K562 (cell line): Measurements from ENCODE around the gene YES1. TPM values are rescaled to one million over a fixed set of nuclear protein-coding genes. Genes with fewer than 3 reads are reported as not detected.

Source experiments
- ESRRA ChIP-seq: fragments of 450-650 bp; IDR thresholded peaks from 2 replicates; pipeline ENCODE4 v1.6.1; 2014; ENCODE audit warnings: low read depth, mild to moderate bottlenecking, moderate library complexity, borderline replicate concordance
- FOSL1 ChIP-seq: fragments of 200-800 bp; sonication (Bioruptor generic); conservative IDR thresholded peaks from 2 replicates; pipeline ENCODE4 v1.6.1; 2016; ENCODE audit warnings: missing genetic modification characterization, missing compliant biosample characterization
- L3MBTL2 ChIP-seq: fragments of 450-650 bp; IDR thresholded peaks from 2 replicates; pipeline ENCODE4 v1.6.1; 2016; ENCODE audit warnings: mild to moderate bottlenecking, moderate library complexity
- MAFK ChIP-seq: IDR thresholded peaks from 2 replicates; pipeline ENCODE4 v1.6.1; 2011; ENCODE audit warnings: low read length, improper control_type of control experiment
- NCOR1 ChIP-seq: fragments of 450-650 bp; IDR thresholded peaks from 2 replicates; pipeline ENCODE4 v1.6.1; 2016; ENCODE audit warnings: mild to moderate bottlenecking, moderate library complexity
- PHTF2 ChIP-seq: fragments of 250-450 bp; sonication (Bioruptor Pico); IDR thresholded peaks from 2 replicates; pipeline ENCODE4 v1.5.0; 2021; ENCODE audit warnings: mild to moderate bottlenecking
- POLR2AphosphoS5 ChIP-seq: IDR thresholded peaks from 2 replicates; pipeline ENCODE4 v1.6.1; 2011; ENCODE audit warnings: mild to moderate bottlenecking, low read depth, low read length, moderate library complexity; ENCODE audit not compliant: control insufficient read depth, insufficient read depth
- SAFB2 ChIP-seq: fragments of 200-400 bp; formaldehyde crosslinking; IDR thresholded peaks from 2 replicates; pipeline ENCODE4 v1.6.1; 2018; ENCODE audit warnings: borderline replicate concordance, low read length, low read depth, moderate library complexity; ENCODE audit not compliant: severe bottlenecking
- SNIP1 ChIP-seq: fragments of 450-650 bp; IDR thresholded peaks from 2 replicates; pipeline ENCODE4 v1.7.1; 2017; ENCODE audit warnings: low read depth, mild to moderate bottlenecking
- TEAD4 ChIP-seq, 2 experiments: sonication (generic) in 1 of 2; formaldehyde crosslinking in 1 of 2; IDR thresholded peaks; 2 replicates each; pipeline versions ENCODE4 v1.6.1 to v1.8.0; 2012 to 2022; ENCODE audit warnings: borderline replicate concordance in 1 of 2, inconsistent platforms in 1 of 2, low read length in 1 of 2, mild to moderate bottlenecking in 1 of 2, missing genetic modification reagents in 1 of 2
- XRCC4 ChIP-seq: IDR thresholded peaks from one replicate; pipeline ENCODE4 v1.6.1; 2011; ENCODE audit not compliant: insufficient read depth, insufficient read length; ENCODE audit errors: extremely low read depth
- ZC3H8 ChIP-seq: fragments of 450-650 bp; IDR thresholded peaks from 2 replicates; pipeline ENCODE4 v1.6.1; 2017
- ZNF583 ChIP-seq: fragments of 250-450 bp; sonication (Bioruptor Pico); IDR thresholded peaks from 2 replicates; pipeline ENCODE4 v1.4.0; 2020
- ZNF76 ChIP-seq: fragments of 250-450 bp; sonication (Bioruptor Pico); IDR thresholded peaks from 2 replicates; pipeline ENCODE4 v1.4.0; 2020; ENCODE audit warnings: mild to moderate bottlenecking, moderate library complexity, borderline replicate concordance
- polyA plus RNA-seq, 8 experiments: library from polyadenylated mRNA; depleted of rRNA in 4 of 8; stranded (reverse) in 5 of 8; unstranded in 3 of 8; fragments of >200 nt; fragmentation: Nextera tagmentation in 2 of 8; fragmentation: Illumina TruSeq in 1 of 8; extraction: Ambion mirVana in 2 of 8; extraction: Trizol in 1 of 8; gene quantifications; 2 replicates each; pipeline versions ENCODE4 v1.2.1 to v1.2.3, GENCODE V29; 2011 to 2014; ENCODE audit warnings: inconsistent platforms in 1 of 8, missing spikeins in 1 of 8
- total RNA-seq, 7 experiments: library from RNA; depleted of rRNA in 6 of 7; stranded (reverse); fragments of >200 nt in 6 of 7; fragmentation: Illumina TruSeq in 2 of 7; extraction: Trizol in 2 of 7; gene quantifications; 2 replicates each; pipeline versions ENCODE4 v1.2.1 to v1.2.3, GENCODE V29; 2011 to 2021; ENCODE audit warnings: low replicate concordance in 1 of 7
- TF ChIP-seq, protein P1 (sequence below): sonication (generic); formaldehyde crosslinking; IDR thresholded peaks from 2 replicates; pipeline ENCODE4 v1.8.0; 2023; ENCODE audit warnings: missing genetic modification reagents, mild to moderate bottlenecking, borderline replicate concordance
- TF ChIP-seq, protein P2 (sequence below): fragments of 450-650 bp; formaldehyde crosslinking; IDR thresholded peaks from 2 replicates; pipeline ENCODE4 v1.4.0; 2020; ENCODE audit warnings: mild to moderate bottlenecking, moderate library complexity
- TF ChIP-seq, protein P3 (sequence below), 2 experiments: fragments of 250-450 bp in 1 of 2; fragments of 450-650 bp in 1 of 2; sonication (Bioruptor Pico) in 1 of 2; IDR thresholded peaks; 2 replicates each; pipeline versions ENCODE4 v1.6.1 to v1.8.0; 2016 to 2021; ENCODE audit warnings: mild to moderate bottlenecking in 2 of 2, moderate library complexity in 2 of 2, missing compliant biosample characterization in 1 of 2, missing genetic modification characterization in 1 of 2
- TF ChIP-seq, protein P4 (sequence below), 3 experiments: fragments of 200-800 bp in 1 of 3; sonication (Bioruptor generic) in 1 of 3; sonication (generic) in 1 of 3; formaldehyde crosslinking in 1 of 3; IDR thresholded peaks; 2 replicates each; pipeline versions ENCODE4 v1.6.1 to v1.8.0; 2016 to 2022; ENCODE audit warnings: mild to moderate bottlenecking in 2 of 3, missing compliant biosample characterization in 2 of 3, missing genetic modification characterization in 2 of 3, missing genetic modification reagents in 1 of 3

Gene YES1
- total and polyA plus RNA-seq, 9 of the 15 experiments (the other 6 are each of a cell fraction or from before 2014, with no cell fraction given) = 37.2 to 115 (median 77.7) TPM

DNA sequence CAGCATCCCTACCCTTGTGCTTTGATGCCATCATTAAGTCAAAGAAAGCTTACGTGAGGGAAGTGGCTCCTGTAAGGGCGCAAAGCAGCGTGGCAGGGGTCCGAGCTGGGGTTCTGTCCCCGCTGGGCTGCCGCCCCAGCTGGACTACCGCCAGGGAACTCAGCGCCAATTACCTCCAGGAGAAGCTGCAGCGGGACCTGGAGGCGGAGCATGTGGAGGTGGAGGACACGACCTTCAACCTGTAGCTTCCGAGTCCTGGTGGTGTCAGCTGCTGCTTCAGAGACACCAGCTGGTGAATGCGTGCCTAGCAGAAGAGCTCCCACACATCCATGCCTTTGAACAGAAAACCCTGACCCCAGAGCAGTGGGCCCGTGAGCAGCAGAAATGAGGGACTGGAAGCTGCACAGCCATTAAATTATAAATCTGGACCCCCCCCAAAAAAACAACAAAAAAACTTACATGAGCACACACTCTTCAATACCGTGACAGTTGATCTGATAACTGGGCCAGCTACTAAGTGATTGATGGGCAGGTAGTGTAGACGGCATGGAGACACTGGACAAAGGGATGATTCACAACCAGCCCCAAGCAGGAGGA is 20.1 kb upstream of the YES1 start (continued):
- TF ChIP-seq, protein P1, sequence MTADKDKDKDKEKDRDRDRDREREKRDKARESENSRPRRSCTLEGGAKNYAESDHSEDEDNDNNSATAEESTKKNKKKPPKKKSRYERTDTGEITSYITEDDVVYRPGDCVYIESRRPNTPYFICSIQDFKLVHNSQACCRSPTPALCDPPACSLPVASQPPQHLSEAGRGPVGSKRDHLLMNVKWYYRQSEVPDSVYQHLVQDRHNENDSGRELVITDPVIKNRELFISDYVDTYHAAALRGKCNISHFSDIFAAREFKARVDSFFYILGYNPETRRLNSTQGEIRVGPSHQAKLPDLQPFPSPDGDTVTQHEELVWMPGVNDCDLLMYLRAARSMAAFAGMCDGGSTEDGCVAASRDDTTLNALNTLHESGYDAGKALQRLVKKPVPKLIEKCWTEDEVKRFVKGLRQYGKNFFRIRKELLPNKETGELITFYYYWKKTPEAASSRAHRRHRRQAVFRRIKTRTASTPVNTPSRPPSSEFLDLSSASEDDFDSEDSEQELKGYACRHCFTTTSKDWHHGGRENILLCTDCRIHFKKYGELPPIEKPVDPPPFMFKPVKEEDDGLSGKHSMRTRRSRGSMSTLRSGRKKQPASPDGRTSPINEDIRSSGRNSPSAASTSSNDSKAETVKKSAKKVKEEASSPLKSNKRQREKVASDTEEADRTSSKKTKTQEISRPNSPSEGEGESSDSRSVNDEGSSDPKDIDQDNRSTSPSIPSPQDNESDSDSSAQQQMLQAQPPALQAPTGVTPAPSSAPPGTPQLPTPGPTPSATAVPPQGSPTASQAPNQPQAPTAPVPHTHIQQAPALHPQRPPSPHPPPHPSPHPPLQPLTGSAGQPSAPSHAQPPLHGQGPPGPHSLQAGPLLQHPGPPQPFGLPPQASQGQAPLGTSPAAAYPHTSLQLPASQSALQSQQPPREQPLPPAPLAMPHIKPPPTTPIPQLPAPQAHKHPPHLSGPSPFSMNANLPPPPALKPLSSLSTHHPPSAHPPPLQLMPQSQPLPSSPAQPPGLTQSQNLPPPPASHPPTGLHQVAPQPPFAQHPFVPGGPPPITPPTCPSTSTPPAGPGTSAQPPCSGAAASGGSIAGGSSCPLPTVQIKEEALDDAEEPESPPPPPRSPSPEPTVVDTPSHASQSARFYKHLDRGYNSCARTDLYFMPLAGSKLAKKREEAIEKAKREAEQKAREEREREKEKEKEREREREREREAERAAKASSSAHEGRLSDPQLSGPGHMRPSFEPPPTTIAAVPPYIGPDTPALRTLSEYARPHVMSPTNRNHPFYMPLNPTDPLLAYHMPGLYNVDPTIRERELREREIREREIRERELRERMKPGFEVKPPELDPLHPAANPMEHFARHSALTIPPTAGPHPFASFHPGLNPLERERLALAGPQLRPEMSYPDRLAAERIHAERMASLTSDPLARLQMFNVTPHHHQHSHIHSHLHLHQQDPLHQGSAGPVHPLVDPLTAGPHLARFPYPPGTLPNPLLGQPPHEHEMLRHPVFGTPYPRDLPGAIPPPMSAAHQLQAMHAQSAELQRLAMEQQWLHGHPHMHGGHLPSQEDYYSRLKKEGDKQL = no peak
- TF ChIP-seq NCOR1 (no peak), POLR2AphosphoS5 (no peak), SNIP1 (no peak), ZNF583 (CRISPR knock-in tag) (no peak), FOSL1 (tag) (peak; percentile 23; the same call in 1 of the 2 replicates), ZNF76 (CRISPR knock-in tag) (no peak), L3MBTL2 (peak; percentile 78), TEAD4 (IDR thresholded peaks at IDR 0.05; ENCODE audit: low read length) (peak; percentile 43; the same call in 1 of the 2 replicates), TEAD4 (CRISPR knock-in tag; IDR thresholded peaks at IDR 0.05; ENCODE audit: borderline replicate concordance) (no peak), PHTF2 (no peak), ESRRA (peak; percentile 100), MAFK (no peak), XRCC4 (no peak), SAFB2 (no peak), ZC3H8 (no peak)
- TF ChIP-seq, protein P2, sequence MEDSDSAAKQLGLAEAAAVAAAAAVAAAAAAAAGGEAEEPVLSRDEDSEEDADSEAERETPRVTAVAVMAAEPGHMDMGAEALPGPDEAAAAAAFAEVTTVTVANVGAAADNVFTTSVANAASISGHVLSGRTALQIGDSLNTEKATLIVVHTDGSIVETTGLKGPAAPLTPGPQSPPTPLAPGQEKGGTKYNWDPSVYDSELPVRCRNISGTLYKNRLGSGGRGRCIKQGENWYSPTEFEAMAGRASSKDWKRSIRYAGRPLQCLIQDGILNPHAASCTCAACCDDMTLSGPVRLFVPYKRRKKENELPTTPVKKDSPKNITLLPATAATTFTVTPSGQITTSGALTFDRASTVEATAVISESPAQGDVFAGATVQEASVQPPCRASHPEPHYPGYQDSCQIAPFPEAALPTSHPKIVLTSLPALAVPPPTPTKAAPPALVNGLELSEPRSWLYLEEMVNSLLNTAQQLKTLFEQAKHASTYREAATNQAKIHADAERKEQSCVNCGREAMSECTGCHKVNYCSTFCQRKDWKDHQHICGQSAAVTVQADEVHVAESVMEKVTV (CRISPR knock-in tag) = no peak
- TF ChIP-seq, protein P3, sequence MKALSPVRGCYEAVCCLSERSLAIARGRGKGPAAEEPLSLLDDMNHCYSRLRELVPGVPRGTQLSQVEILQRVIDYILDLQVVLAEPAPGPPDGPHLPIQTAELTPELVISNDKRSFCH (CRISPR knock-in tag; IDR thresholded peaks at IDR 0.05) = no peak
- TF ChIP-seq, protein P3 (tag; IDR thresholded peaks at IDR 0.05) = 0 out of 2 replicates have a peak, but pooled peaks have one; percentile 32
- TF ChIP-seq, protein P4, sequence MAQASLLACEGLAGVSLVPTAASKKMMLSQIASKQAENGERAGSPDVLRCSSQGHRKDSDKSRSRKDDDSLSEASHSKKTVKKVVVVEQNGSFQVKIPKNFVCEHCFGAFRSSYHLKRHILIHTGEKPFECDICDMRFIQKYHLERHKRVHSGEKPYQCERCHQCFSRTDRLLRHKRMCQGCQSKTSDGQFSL (CRISPR knock-in tag; IDR thresholded peaks at IDR 0.05) = peak; percentile 28; the same call in 1 of the 2 replicates
- TF ChIP-seq, protein P4 (tag; IDR thresholded peaks at IDR 0.05) = no peak
